ENCODE results near the gene XRCC4.

Gene XRCC4

GRCh38 chr5:83142526-83142925 lies 65.2 kb downstream of the XRCC4 start:
- Histone ChIP-seq H3K27ac (no peak overlapping the region), H3K4me3 (no peak overlapping the region)
- DNase-seq (ENCODE audit: low spot score): no peak

GRCh38 chr5:83145241-83145640 lies 67.9 kb downstream of the XRCC4 start:
- no peak for TF ChIP-seq CTCF (IDR thresholded peaks at IDR 0.05)
- no peak for DNase-seq (ENCODE audit: low spot score)
- no peak overlapping the region for H3K27ac ChIP-seq
- no peak overlapping the region for H3K4me3 ChIP-seq

More at GRCh38 chr5:83142526-83142925, 65.2 kb downstream of the XRCC4 start:
- no peak for TF ChIP-seq CTCF (IDR thresholded peaks at IDR 0.05)

GRCh38 chr5:83145882-83146331 lies 68.6 kb downstream of the XRCC4 start:
- Histone ChIP-seq H3K4me3 (no peak overlapping the region), H3K27ac (no peak overlapping the region)
- no peak for DNase-seq (ENCODE audit: low spot score)
- no peak for TF ChIP-seq CTCF (IDR thresholded peaks at IDR 0.05)

GRCh38 chr5:83146441-83146840 lies 69.1 kb downstream of the XRCC4 start:
- H3K27ac ChIP-seq: no peak overlapping the region
- no peak for TF ChIP-seq CTCF (IDR thresholded peaks at IDR 0.05)
- no peak overlapping the region for H3K4me3 ChIP-seq
- DNase-seq (ENCODE audit: low spot score): no peak

GRCh38 chr5:83147593-83147992 lies 70.2 kb downstream of the XRCC4 start:
- DNase-seq (ENCODE audit: low spot score): no peak
- no peak for TF ChIP-seq CTCF (IDR thresholded peaks at IDR 0.05)

GRCh38 chr5:83148370-83148769 lies 71.0 kb downstream of the XRCC4 start:
- no peak overlapping the region for H3K4me3 ChIP-seq
- no peak for TF ChIP-seq CTCF (IDR thresholded peaks at IDR 0.05)
- no peak overlapping the region for H3K27ac ChIP-seq
- DNase-seq (ENCODE audit: low spot score): no peak

More at GRCh38 chr5:83147593-83147992, 70.2 kb downstream of the XRCC4 start:
- H3K4me3 ChIP-seq: no peak overlapping the region
- H3K27ac ChIP-seq: no peak overlapping the region

GRCh38 chr5:83149671-83150070 lies 72.3 kb downstream of the XRCC4 start:
- TF ChIP-seq CTCF (IDR thresholded peaks at IDR 0.05): no peak
- no peak overlapping the region for H3K4me3 ChIP-seq
- no peak overlapping the region for H3K27ac ChIP-seq
- DNase-seq (ENCODE audit: low spot score): no peak
